SW480 (cell line): ENCODE results near the gene KIAA1210.
A peak's percentile ranks its signal among the peaks of the same experiment; 100 is the strongest.

Experiments used
- DNase-seq: peaks from one replicate; pipeline ENCODE4 v3.0.0-alpha.2; 2016; ENCODE audit warnings: low spot score

The KIAA1210 gene

DNA sequence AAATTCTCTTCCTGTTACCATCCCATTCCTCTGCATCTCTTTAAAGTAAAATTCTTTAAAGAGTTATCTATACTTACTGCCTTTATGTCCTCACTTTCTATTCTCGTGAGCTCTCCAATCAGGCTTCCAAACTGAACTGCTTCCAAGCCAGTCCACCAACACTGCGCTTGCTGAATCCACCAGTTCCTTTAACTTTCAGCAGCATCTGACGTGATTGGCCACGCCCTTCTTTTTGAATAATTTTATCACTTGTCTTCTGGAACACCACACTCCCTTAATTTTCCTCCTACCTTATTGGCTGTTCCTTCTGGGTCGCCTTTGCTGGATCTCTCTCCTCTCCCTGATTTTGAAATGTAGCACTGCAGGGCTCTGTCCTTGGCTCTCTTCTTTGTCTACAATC, at the start of gene KIAA1210:
Gene KIAA1210, minus strand, starts transcription at position 163 of the 400 bp plus-strand sequence. CDS start 4,170 bp downstream, outside the sequence.
- no peak for DNase-seq

DNA sequence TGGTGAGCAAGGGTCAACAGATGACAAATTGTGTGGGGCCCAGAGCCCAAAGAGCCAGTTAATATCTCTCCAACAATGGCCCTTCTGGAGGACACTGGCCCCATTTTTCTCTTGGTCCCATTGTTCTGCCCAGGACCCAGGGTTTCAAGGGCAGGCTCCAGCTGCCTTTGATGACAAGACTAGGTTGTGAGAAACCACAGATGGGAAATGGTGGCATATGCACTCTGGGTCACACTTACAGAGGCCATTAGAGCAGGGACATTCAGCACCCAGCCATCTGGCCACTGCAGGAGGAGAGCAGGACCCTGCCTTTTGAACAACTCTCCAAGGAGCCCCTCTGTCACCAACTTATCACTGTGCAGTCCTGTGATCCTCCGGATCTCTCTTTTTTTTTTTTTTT, 49.7 kb upstream of the KIAA1210 start:
- DNase-seq: no peak

DNA sequence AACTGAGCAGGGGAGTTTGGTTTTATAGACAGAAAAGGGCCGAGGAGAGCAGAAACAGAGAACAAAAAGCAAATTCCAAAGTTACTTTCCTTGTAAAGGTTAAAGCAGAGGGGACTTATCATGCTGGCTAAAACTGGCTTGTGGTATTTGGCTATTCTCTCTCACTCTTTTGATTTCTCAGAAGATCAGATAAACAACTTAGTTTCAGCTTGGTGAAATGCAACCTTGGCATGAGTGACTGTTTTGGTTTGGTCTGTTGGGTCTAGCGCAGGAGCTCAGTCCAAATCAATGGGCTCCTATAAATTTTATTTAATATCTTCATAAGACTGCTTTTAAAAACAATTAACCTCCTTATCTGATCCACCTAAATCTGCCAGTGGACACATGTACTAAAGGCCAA, 47.3 kb upstream of the KIAA1210 start:
- no peak for DNase-seq

DNA sequence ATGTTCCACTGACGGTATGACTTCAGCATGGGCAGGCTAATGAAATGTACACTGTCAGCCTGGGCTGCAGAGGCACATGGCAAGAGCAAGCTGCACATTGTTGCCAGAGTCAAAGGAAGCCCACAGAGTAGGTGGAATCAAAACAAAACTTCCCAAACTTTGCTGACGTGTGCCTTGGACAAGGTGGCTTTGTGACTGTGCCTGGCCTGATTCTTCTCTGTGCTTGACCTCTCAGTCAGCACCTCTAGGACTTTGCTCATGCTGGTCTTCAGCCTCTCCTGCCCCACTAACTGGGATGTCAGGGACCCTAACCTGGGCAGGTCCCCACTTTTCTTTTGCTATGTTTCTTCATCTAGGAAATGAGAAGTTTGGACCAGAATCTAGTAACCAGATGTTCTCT, 40.5 kb upstream of the KIAA1210 start:
- no peak for DNase-seq

DNA sequence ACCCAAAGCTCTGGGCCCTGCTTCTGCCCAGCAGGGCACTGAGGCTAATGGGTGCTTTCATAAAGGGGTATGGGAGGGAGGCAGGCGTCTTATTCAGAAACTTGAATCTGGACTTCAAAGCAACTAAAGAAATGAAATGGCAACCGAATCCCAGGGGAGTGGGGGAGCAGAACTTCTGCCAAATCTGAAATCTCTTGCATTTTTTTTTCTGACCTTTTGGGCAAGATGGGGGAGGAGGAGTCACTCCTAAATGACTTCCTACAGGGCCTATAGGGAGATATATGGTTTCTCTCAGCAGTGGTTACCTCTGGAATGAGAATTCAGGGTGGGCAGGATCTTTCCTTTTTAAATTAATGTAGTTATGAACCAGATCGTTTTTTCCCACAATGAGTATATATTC, 30.6 kb upstream of the KIAA1210 start:
- no peak for DNase-seq

DNA sequence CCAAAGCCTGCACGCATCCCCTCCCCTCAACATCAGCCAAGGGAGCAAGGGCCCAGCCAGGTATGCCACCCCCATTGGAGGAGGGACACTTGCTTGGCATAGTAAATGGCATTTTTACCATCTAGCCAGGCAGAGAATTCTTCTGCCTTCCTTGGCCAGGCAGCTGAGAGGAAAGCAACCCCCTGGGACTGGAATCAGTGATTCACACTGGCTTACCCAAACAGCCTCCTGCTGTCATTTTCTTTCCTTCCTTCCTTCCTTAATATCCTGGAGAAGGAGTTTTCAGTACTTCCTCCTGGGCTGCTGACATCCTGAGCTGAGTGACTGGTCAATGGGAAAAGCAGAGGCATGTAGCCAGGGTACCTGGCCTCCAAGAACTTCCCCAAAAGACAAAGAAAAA, 28.6 kb upstream of the KIAA1210 start:
- no peak for DNase-seq

DNA sequence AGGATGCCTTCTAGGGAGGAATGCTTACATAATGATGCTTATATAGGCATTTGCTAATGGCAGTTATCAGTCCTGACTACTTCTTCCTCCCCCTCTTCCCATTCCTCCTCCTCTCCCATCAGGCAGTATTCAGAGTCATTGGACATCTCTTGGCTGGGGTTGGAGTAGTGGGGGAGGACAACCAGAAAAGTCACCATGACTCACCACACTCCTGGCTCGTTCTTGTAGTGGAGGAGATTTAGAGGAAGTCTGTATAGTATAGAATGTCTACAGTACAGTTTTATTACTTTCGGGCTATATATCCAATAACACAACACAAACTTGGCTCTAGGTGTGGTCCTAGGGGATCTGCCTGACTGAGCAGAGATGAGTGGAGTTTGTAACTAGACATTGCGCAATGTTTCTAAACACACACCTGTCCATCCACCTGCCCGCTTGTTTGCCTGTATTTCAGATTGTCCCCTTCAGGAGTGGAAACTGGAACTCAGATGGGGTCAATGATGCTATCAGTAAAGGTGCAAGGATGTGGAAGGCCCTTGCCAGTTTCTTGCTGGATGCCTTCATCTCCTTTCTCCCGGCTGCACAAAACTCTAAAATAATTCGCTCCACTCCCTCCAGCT, 27.9 kb upstream of the KIAA1210 start:
- peak; percentile 13 for DNase-seq

DNA sequence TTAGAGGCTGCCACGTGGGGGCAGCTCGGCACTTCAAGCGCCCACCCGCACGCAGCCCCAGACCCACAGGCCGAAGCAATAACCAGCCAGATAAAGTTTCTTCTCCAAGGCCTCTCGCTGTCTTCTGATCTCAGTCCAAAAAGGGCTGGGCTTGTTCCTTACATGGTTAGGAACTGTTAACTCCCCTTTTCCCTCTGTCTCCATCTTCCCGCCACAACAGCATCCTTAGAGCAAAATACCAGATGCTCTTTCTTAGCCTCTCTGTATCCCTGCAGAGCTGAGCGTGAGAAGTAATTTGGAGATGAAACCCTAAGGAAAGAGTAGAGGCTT, 23.4 kb upstream of the KIAA1210 start:
- DNase-seq: no peak

DNA sequence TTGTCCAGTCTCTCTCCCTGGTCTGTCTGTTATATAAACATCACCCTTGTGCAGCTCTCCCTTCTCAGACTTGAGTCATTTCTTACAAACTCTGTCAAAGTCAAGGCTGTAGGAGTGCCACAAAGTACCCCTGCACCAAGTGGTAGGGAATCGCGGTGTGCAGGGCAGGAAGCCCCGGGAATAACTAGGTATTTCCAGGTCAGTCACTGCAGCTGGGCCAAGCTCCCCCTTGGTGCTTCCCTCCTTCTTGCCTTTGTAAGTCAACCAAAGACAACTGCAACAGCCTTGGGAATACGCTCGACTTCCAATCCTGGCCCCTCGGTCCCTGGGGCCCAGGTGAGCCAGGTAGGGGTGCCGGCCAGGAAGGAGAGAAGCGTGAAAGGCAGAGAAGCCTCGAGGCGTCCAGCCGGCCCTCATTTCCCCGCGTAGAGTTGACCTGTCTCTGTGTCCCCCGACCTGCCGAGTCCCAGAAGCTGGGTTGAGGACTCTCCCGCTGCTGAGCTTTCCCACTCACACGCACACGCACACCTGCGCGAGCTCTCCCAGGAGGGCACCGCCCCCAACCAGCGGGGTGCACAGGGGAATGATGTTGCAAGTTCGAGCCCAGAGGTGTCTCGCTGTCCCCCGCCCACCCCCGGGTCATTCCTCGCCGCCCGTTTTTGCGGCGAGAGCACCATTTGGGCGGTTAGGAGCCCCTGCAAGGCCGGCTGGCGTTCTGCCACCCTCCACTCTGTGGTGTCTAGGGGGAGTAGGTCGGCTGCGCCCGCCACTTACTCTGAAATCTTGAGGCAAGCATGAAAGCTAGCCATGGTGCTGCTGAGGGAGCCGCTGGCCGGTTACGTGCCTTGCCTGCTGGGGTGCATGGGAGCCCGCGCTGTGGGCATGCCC, 22.8 kb upstream of the KIAA1210 start:
- DNase-seq: no peak

DNA sequence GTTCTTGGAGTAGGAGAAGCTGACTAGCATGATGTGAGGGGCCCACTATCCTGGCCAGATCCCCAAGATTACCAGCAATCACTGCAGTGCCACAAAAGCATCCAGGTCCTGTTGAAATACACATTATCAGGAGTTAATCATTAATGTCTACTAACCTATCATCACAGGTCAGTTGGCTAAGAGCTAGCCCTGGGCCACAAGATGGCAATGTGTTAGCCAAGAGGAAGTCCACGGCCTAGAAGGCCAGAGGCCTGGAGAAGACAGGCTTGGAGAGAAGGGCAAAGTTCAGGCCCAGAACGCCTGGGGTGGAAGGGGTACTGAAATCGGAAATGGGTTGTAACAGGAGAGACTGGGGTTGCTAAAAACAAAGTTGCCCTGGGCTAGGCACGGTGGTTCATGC, 19.9 kb upstream of the KIAA1210 start:
- DNase-seq: no peak

DNA sequence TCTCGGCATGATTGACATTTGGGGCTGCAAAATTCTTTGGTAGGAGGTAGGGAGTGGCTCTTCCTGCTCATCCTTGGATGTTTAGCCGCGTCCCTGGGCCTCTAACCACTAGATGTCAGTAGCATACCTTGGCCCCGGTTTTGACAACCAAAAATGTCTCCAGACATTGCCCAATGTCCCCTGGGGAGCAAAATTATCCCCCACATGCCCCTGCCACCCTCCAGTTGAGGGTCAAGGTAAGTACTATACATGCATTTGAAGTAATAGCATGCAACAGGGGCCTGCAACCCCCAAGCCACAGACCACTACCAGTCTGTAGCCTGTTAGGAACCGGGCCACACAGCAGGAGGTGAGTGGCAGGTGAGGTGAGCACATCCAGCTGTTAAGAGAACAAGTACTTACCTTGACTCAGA, 17.6 kb upstream of the KIAA1210 start:
- DNase-seq: no peak

DNA sequence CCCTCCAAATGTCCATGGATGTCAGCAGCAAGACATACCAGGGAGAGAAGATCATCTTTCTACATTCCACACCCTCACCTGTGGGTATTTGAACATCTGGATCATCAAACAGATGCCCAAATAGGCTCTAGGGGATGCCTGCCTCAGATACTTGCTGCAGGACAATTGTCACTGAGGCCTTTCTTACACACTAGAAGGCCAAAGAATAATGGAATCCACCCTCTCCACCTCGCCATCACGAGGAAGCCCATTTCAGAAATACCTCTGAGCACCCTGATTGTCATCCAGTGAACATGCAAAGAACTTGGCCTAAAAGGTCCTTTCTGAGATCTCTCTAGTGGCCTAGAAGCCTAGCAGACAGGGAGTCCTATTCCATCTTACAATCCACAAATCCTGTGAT, 6.9 kb upstream of the KIAA1210 start:
- DNase-seq: no peak

DNA sequence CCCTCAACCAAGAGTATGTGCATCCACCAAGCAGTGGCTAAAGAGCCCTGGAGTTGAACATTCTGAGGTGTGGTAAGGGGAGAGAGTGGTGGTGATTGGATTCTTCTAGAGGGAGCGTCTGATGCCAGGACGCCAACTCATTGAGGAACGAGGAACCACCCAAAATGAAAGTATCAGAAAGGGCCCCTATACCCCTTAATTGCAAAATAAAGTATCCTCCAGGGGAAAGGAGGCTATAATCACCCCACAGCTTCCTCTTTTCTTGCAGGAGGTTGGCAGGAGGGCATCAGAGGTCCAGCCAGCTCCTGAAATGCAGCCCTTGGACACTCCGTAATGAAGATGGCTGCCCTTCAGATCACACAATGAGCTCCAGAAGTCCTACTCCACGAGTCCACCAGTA, 5.3 kb upstream of the KIAA1210 start:
- no peak for DNase-seq

DNA sequence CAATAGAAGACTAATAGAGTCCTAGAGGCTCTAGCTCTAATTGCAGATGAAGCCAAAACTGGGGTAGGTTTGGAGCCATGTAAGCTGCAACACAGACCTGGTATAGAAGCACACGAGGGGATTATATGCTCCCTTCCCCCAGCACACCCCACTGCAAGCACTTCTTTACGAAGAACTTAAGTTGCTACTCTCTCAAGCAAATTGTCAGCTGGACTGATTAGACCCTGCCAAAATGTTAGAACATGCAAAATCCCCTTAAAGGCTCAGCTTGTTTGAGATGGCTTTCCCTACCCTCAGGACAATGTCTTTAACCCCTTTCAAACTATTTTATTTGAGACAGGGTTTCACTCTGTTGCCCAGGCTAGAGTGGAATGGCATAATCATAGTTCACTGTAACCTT, 4.7 kb upstream of the KIAA1210 start:
- DNase-seq: no peak

DNA sequence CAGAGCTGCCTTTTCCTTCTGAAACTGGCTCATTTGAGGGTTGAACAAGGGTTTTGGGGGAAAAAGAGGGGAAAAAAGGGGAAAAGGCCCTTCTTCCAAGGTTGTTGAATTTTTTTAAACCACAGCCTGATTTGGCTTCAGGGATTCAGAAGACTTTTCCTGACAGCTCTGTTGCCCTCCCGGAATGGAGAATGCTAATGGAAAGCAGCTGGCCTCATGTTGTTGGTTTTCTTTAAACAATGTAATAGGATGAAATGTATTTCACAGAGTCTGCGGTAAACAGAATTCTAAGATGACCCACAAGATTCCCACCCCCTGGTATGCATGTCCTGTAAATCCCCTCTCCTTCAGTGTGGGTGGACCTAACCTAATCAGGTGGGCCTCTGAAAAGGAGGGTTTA, 3.3 kb upstream of the KIAA1210 start:
- no peak for DNase-seq

DNA sequence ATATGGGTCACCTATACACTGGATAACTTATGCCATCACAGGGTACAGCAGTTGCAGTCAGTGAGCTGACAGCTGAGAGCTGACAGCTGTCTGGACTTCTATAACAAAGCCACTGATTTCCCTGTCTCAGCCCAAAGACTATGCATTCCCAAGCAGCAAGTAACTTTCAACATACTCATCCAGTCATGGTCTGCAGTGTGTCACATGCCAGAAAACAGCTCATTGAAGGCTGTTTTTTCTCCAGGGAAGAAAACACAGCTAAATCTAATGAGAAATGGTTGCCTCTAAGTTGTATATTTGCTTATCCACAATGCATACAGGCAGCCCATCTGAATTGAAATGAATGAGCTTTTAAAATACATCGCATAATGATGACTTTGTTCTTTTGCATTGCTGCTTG, 6.3 kb downstream of the KIAA1210 start:
- DNase-seq: no peak

DNA sequence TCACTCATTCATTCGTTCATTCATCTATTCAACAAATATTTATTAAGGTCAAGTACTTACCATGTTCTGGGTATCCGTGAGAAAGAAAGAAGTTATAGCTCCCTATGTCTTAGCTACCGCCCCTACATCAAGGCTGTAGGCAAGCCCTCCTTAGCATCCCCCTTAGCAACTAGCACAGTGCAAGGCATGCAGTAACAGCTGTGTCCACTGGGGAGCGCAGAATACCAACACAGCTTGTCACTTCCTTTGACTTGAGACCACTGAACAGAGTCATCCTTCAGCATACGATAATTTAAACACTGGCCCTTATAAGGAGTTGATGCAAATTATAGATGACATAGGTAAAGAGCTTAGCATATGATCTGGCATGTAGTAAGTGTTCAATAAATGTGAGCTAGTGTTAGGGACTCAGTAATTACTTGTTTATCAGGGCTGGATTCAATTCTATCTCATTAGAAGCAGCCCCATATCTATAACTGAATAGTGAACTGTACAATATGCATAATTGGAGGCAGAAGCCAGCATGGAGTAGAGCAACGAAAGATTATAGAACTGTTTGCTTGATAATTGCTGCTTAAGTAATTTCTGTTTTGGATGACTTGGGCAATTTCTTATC, 8.7 kb downstream of the KIAA1210 start:
- peak; percentile 35 for DNase-seq

DNA sequence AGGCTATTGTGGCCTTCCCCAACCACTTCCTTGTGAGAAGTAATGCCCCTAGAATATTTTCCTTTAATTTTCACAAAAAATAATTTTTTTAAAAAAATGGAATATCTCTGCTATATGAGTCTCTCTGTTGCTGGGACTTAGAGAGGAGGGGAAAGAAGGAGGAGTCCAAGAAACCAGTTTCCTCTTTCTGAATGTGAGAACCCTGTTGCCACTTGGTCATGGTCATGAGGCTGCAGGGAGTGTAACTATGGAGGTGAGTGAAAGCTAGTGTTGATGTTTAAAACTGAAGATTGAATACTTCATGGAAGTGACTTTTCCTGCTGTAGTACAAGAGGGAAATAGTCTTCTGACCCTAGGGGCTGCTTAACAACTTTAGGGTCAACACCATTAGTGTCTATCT, 20.4 kb downstream of the KIAA1210 start:
- no peak for DNase-seq

DNA sequence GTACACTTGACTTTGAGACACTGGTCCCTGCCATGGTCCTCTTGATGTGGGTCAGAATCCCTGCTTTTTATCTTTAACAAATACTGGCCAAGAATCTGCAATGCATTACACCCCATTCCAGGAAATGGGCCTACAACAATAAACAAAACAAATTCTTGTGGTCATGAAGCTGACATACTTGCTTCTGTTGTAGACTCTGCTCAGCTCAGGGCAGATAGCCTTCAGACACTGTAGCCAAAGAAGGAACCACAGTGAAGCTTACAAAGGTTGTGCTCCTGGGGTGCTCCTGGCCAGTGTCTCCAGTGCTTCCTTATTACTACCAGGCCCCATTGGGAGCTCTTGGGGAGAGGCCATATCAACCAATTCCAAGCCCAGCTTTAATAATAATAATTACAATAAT, 21.8 kb downstream of the KIAA1210 start:
- no peak for DNase-seq

DNA sequence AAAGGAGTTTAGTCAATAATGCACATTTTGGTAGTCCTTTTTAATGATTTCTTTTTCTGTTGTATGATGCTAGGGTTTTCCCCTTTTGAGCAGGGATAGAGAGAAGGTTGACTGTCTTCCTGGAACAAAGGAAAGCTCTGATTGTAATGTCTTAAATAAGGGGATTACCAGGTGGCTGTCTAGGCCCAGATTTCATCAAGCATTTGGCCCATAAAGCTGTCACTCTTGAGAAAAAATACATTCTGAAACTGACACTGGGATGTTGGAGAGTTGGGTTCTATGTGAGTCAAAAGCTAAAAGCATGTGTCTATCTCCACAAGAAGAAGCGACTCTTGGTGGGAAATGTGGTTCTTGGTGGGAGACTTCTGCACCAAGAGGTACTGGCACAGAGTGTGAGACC, 26.4 kb downstream of the KIAA1210 start:
- no peak for DNase-seq

DNA sequence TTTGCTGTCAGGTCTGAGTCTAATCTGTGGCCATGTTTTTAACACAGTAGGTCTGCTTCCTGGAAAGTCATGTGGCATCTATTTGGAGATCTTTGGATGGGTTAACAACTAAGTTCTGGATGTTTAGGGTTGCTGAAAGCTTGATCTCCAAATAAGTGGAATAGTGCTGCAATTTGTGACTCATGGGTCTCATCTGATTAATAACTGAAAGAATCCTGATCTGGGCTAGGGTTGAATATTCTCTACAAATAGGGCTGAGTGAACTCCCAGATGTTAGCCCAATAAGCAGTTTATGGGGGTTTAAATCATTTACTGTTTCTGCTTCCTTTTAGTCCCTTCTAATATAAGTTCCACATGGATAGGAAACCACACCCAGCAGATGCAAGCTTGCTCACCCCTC, 31.7 kb downstream of the KIAA1210 start:
- no peak for DNase-seq

DNA sequence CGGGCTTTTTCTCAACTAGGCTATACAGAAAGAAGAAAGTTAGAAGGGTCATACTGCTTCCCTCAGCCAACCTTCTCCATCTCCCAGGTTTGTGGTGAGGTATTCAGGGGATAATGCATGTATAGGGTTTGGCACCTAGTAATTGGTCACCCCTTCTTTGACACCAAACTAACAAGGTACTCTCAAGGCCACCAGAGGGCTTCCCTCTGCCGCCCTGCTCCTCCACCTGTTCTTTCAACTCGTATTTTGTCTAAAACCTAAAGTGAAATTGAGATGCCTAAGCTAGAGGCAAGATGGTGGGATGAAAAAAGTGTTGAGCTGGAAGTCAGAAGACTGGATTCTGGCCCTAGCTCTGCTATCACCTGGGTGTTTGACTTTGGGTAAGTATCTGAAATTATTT, 32.8 kb downstream of the KIAA1210 start:
- DNase-seq: no peak

DNA sequence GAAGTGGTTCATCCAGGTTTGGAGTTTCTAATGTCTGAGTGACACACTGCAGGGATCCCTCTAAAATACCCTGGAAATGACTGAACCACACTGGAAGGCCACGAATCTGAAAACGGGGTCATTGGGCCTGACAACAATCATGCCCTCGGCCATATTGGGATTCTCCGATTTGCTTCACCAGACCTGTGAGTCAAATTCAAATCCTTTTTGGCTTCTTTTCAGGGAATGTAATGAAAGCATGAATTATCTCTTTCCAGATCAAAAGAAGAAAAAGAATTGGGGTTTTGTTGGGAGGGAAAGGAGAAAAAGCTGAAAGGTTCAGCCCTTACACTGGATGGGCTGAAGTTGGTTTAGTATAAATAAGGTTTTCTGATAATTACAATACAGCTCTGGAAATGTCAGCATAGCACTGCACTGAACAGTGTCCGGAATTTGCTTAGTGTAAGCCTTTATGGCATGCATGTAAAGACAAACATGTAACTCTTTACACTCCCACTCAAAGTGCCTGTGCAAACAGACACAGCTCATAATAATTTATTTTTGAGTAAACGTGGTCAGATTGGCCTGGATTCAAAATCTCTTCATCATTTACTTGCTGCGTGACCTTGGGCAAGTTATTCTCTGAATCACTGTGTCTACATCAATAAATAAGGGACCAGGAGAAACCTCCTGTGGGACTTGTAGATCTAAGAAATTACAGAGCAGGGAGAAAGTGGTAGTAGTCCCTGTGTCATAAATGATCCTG, 33.4 kb downstream of the KIAA1210 start:
- DNase-seq: no peak
